Activated CD8-positive, alpha-beta memory T cell treated with anti-CD3 and anti-CD28 coated beads, Interleukin-2, amount 50 U/mL, for 48 hours (primary cell): ENCODE data around the gene C1orf74.
"Not testable (repeated sequence)": the region's sequence is repeated elsewhere in the genome, so short reads cannot be mapped to it uniquely, and the experiment has no call there.

Experiments used
- DNase-seq: peaks from one replicate; pipeline ENCODE4 v3.0.0-alpha.2; 2020

The C1orf74 gene

GRCh38 chr1:209805341-209805781, 21.0 kb upstream of the C1orf74 start:
- peak; percentile 44 for DNase-seq

GRCh38 chr1:209803568-209803967, 19.2 kb upstream of the C1orf74 start:
- no peak for DNase-seq

- DNase-seq = no peak
Measured at GRCh38 chr1:209802780-209803152, 18.4 kb upstream of the C1orf74 start.

- no peak for DNase-seq
Measured at GRCh38 chr1:209802117-209802779, 17.9 kb upstream of the C1orf74 start.

- DNase-seq = no peak
Measured at GRCh38 chr1:209800984-209801834, 16.9 kb upstream of the C1orf74 start.

GRCh38 chr1:209797978-209798639, 13.8 kb upstream of the C1orf74 start:
- no peak for DNase-seq

GRCh38 chr1:209793711-209794110, 9.4 kb upstream of the C1orf74 start:
- not testable (repeated sequence) for DNase-seq

- DNase-seq = no peak
Measured at GRCh38 chr1:209791920-209792319, 7.6 kb upstream of the C1orf74 start.

- DNase-seq = no peak
Measured at GRCh38 chr1:209790286-209791193, 6.2 kb upstream of the C1orf74 start.

GRCh38 chr1:209789245-209789644, 4.9 kb upstream of the C1orf74 start:
- DNase-seq = no peak

GRCh38 chr1:209787551-209787950, 3.2 kb upstream of the C1orf74 start:
- no peak for DNase-seq

GRCh38 chr1:209786146-209786545, 1.8 kb upstream of the C1orf74 start:
- no peak for DNase-seq

GRCh38 chr1:209785592-209785991, 1.2 kb upstream of the C1orf74 start:
- DNase-seq = no peak

GRCh38 chr1:209783386-209783785, 973 bp downstream of the C1orf74 start:
- DNase-seq = no peak

GRCh38 chr1:209780268-209780667, 4.1 kb downstream of the C1orf74 start:
- no peak for DNase-seq

- DNase-seq = no peak
Measured at GRCh38 chr1:209778102-209778501, 6.3 kb downstream of the C1orf74 start.

- DNase-seq = no peak
Measured at GRCh38 chr1:209777587-209777986, 6.8 kb downstream of the C1orf74 start.

- no peak for DNase-seq
Measured at GRCh38 chr1:209775678-209776077, 8.7 kb downstream of the C1orf74 start.

GRCh38 chr1:209774592-209774991, 9.8 kb downstream of the C1orf74 start:
- DNase-seq = no peak

- DNase-seq = no peak
Measured at GRCh38 chr1:209772126-209772525, 12.2 kb downstream of the C1orf74 start.

- DNase-seq = no peak
Measured at GRCh38 chr1:209770636-209771415, 13.5 kb downstream of the C1orf74 start.

GRCh38 chr1:209769971-209770370, 14.4 kb downstream of the C1orf74 start:
- no peak for DNase-seq
